Measurements from ENCODE around the gene PAPSS2. TPM values are rescaled to one million over a fixed set of nuclear protein-coding genes. Genes with fewer than 3 reads are reported as not detected.

Gene PAPSS2
- total and polyA plus RNA-seq, 2 donors (not counting 3 experiments of a cell fraction or from before 2014, with no cell fraction given) = 27.9 to 82.6 TPM

GRCh38 chr10:87724789-87725188 is 65.1 kb downstream of the PAPSS2 start:
- no peaks in the 10 kb centered on the region for H3K9me1 ChIP-seq (replicated peaks; ENCODE audit: control insufficient read depth, extremely low read depth, insufficient read depth, low read length)
- H3K4me3 ChIP-seq (replicated peaks in 1 of 3; ENCODE audit: insufficient read depth in 1 of 3, low read depth in 1 of 3, low read length in 3 of 3) = no peak overlapping the region
- no peak overlapping the region for H3K27ac ChIP-seq (ENCODE audit: insufficient read depth, low read depth, low read length)
- no peaks in the 10 kb centered on the region for H4K20me1 ChIP-seq (replicated peaks; ENCODE audit: control insufficient read depth, extremely low read depth, insufficient read depth, low read length)
- ChIA-PET CTCF (no interaction called here), POLR2A (no interaction called here)
- H3K9me3 ChIP-seq (replicated peaks; ENCODE audit: control insufficient read depth, insufficient read depth, low read length) = no peaks in the 10 kb centered on the region
- H3K36me3 ChIP-seq (ENCODE audit: control insufficient read depth in 2 of 2, extremely low read depth in 1 of 2, insufficient read depth in 2 of 2, low read length in 2 of 2) = no peaks in the 10 kb centered on the region
- DNase-seq (ENCODE audit: low read depth, low spot score) (no peak), FAIRE-seq (no peak)
- no peak overlapping the region for H3K9ac ChIP-seq (replicated peaks; ENCODE audit: extremely low read depth, insufficient read depth, low read length)
- TF ChIP-seq GATA2 (IDR thresholded peaks at IDR 0.05; ENCODE audit: insufficient read depth, insufficient read length, low read depth, low read length) (no peak), MAX (IDR thresholded peaks at IDR 0.05; ENCODE audit: insufficient read depth, insufficient read length) (no peak), EZH2 (IDR thresholded peaks at IDR 0.05; ENCODE audit: borderline replicate concordance, low read depth, low read length, severe bottlenecking) (no peak), POLR2A (IDR thresholded peaks at IDR 0.05; ENCODE audit: low read depth, low read length) (no peak), POLR2AphosphoS5 (IDR thresholded peaks at IDR 0.05; ENCODE audit: insufficient read depth, low read depth, low read length) (no peak), MYC (IDR thresholded peaks at IDR 0.05; ENCODE audit: low read depth, low read length) (no peak), JUN (IDR thresholded peaks at IDR 0.05; ENCODE audit: borderline replicate concordance, insufficient read depth, insufficient read length, low read depth) (no peak), CTCF (IDR thresholded peaks at IDR 0.05; ENCODE audit: extremely low read depth in 1 of 2, insufficient read depth in 1 of 2, low read depth in 1 of 2, low read length in 2 of 2) (no peak), FOS (IDR thresholded peaks at IDR 0.05; ENCODE audit: borderline replicate concordance, insufficient read depth, low read length) (no peak)
- dilution Hi-C loops (cut with MboI; ENCODE audit: extremely low pct_ligation_motif_present, low sequenced_read_pairs) (no loop called here), intact Hi-C loops (cut with micrococcal nuclease) (no loop called here)
- H3K4me2 ChIP-seq (ENCODE audit: insufficient read depth, low read length) = no peak overlapping the region
- no TSS peak for BruUV-seq (replicated peaks)
- no peaks in the 10 kb centered on the region for H3K27me3 ChIP-seq (ENCODE audit: control insufficient read depth in 2 of 2, insufficient read depth in 2 of 2, low read length in 2 of 2)
- peaks cover 40% of the 10 kb centered on the region for H3K4me1 ChIP-seq (ENCODE audit: control insufficient read depth, extremely low read depth, insufficient read depth, low read length)
- no peaks in the 10 kb centered on the region for H3K79me2 ChIP-seq (ENCODE audit: control insufficient read depth, insufficient read depth, low read length)
- H2AFZ ChIP-seq (ENCODE audit: low read depth, low read length) = no peak overlapping the region

Measured in endothelial cell of umbilical vein (primary cell).